HUDEP-2 (cell line): ENCODE data around the gene EREG.
"Not testable (repeated sequence)": the region's sequence is repeated elsewhere in the genome, so short reads cannot be mapped to it uniquely, and the experiment has no call there.

ENCODE experiments used
- DNase-seq, 76 experiments: peaks; one replicate each; lab custom pipeline; 2025; ENCODE audit not compliant: unreplicated experiment in 76 of 76; lab: John Stamatoyannopoulos, UW

The EREG gene

DNA sequence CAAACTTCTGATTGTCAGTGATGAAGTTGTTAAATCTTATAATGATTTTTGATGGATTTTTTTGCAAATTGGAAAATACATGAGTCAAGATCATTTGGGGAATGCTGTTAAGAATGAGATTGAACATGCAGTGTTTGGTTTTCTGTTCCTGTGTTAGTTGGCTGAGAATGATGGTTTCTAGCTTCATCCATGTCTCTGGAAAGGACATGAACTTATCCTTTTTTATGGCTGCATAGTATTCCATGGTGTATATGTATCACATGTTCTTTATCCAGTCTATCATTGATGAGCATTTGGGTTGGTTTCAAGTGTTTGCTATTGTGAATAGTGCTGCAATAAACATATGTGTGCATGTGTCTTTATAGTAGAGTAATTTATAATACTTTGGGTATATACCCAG, 24.5 kb upstream of the EREG start:
- DNase-seq = not testable (repeated sequence)

DNA sequence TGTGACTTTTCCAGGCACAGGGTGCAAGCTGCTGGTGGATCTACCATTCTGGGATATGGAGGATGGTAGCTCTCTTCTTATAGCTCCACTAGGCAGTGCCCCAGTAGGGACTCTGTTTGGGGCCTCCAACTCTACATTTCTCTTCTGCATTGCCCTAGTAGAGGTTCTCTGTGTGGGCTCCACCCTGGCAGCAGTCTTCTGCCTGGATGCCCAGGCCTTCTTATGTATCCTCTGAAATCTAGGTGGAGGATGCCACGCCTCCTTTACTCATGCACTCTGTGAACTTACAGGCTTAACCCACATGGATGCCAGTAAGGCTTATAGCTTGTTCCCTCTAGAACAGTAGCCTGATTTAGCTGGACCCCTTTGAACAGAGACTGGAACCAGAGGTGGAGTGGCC, 20.9 kb upstream of the EREG start:
- no peak for DNase-seq

DNA sequence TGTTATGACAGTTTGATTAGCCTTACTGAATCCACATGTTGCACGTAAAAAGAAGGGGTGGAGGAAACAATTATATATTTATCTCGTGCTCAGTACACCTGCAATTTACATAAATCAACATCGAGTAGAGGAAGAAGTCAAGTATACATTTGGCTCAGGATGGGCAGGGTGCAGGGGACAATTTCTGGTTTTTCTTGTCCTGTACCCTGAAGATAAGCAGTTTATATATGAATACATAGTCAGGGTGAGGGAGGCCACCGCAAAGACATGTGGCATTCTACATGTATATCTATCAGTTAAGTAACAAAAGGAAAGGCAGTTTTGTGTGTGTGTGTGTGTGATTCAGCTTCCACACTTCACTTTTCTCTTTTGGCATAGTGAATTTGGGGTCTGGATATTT, 11.1 kb upstream of the EREG start:
- DNase-seq = no peak

DNA sequence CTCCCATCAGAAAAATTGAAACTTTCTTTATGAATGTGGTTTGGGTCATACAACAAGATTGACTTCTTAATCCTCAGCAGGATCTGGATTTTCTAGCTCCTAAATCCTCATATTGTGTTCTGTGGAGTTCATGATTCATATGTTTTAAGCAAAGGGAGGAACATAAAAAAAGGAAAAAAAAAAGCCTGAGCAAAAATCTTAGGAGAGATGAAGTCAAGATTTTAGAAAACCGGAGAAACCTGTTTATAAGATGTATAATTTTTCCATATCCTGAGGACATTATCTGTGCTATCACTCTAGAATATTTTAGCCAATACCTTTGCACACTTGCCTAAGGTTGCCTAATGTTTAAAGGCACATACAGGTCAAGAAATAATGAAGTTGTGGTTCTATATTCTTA, 7.0 kb upstream of the EREG start:
- no peak for DNase-seq

DNA sequence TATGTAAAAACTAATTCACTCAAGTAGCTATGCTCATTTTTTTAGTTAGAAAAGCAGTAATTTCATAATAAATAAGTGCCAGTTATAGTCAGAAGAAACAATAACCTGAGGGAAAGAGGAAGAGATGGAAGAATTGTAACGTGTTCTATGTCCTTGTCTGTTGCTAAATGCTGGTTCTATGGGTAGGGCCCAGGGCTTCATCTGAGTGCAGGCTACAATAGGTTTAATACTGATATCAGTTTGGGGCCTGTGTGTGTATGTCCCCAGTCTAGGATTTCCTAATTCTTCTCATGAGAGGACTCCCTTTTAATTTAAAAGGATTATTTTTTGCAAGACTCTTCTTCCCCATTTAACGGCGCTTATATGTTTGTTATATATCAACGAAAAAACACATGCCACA, 3.3 kb upstream of the EREG start:
- DNase-seq = no peak

DNA sequence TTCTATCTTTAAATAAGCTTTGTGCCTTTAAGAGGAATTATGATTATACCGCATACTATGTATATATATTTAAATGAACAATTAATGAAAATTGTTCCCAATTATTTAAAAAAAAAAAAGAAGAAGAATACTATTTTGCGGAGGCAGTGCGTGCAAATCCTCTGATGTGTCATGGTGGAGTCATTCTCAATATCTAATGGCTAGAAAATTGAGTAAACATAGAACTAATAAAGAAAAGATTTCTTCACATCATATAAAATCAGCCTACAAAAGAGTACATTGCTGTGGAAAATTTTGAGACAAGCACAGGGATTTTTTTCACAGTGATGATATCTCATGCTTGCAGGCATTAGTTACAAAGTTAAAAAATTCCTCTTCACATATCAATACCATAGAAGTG, 2.6 kb upstream of the EREG start:
- DNase-seq = no peak

DNA sequence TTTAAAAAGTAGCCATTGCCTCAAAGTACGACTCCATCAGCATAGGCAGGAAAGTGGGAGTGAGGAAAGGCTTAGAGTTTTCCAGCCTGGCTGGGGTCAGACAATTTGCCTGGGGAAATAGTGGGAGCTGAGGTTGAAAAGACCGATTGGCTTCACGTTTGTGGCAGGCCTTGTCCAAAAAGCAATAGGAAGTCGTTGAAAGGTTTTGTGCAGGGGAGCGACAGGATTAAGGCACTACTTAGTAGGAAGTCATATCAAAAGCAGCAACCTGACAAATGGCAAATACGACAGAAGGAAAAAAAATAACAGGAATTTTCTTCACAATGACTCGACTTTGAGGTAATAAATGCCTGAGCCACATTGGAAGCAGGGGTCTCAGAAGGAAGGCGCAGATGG, 691 bp upstream of the EREG start:
- DNase-seq = no peak

DNA sequence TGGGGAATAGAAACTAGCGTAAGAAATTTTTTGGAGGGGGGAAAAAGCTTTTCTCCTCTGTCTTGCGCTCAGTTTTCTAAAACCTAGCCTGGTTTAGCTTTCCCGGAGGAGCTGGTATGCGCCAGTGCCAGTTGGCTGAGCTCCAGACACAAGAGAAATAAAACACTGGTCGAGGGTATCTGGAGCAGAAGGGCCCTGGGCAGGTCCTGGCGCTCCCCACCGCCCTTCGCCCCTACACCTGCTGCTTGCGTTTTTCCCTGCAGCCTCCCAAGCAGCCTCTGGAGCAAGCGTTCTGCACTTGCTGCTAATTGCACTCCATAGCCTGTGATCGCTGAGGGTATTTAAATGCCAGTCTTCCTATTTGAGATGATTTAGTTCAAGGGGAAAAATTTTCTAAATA, 816 bp downstream of the EREG start:
- DNase-seq = no peak

DNA sequence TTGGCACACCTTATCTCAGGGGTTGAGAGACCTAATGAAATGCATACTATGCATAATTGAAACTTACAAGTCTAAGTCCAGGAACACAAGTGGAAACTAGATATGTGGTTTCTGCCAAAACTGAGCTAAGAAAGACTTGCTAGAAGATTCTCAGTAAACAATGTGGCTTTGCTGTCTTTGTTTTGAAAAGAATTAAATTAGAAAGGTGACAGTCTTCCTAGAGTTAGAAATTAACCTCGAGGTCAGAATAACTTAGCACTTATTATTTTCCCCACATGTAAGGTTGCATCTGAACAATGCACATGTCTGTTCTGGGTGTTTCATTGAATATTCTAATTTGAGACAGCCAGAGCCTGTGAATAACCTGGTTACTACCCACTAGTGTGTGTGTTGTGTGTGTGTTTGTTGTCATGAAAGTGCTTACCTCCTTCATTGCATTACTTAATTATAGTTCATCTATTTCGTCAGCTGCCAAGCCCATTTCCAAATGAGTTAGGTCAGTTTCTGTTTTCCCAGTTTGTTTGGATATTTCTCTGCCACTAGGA, 1.5 kb downstream of the EREG start:
- no peak for DNase-seq

DNA sequence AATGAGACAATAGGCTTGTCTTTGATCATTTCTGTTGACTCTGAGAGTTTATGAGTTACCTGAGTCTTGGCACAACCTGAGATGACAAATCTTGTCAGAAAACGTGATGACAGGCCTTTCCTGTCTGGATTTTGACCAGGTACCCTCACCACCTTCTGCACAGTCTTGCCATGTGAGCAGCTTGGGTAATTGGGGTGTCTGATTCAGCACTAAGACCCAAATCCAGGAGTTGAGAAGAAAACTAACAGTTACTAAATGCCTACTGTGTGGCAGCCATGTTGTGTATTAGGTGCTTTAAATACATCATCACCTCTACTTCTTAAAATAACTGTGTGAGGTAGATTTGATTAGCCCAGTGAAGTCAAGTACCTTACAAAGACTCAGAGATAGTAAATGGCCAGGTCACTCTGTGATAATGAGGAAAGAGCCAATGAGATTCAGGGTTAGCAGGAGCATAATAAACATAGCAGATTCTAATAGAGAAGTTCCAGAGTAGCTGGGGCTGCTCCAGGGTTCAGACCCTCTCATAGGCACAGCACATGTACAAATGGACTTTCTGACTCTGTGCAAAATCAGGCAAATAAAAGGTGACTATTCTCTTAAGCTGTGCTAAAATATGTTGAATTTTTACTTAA, 2.8 kb downstream of the EREG start:
- DNase-seq = no peak

DNA sequence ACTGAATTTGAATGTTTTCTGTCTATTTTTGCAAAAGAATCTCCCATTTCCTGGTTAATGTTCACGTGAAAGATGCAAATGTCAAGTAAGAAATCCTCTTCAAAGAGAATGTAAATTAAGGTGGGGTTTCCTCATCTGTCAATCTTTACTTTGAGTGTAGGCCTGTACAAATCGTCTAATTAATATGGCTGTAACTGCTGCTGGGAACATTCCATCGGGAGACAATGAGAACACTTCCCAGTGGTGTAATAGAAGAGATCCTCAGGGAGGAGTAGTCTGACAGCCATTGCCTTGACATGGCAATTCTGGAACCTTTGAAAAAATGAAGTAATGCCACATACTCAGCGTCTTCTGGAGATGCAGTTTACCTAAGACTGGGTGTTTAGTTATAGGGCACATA, 3.7 kb downstream of the EREG start:
- no peak for DNase-seq

DNA sequence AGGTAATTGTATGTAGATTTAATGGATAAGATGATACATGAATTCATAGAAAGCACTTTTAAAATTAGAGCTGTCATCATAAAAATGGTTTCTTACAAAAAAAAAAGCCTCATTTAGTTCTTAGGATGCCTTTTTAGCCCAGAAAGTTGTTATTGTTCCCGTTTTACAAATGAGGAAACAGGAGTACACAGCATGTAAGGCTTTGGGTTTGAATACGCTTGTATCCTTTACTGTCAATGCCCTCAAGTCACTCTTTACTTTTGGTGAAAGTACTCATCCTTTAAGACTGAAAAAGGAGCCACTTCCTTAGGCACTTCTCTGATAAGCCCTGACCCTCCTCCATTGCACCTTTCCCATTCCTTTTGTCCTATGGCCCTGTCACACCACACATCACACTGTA, 4.9 kb downstream of the EREG start:
- no peak for DNase-seq

DNA sequence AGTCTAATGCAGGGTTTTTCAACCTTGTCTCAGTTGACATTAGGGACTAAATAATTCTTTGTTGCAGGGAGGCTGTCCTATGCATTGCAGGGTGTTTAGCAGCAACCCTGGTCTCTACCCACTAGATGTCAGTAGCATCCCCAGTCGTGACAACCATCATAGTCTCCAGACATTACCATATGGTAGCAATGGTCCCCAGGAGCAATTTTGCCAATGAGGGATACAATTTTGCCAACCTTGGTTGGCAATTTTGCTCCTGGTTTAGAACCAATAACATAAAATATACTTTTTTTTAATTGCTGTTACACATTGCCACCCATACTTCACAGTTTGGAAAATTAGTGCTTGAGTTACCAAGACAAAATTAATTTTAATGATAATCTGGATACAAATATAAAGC, 6.0 kb downstream of the EREG start:
- peak in 34 of 76 experiments; percentile 0 to 44 (median 18) for DNase-seq

DNA sequence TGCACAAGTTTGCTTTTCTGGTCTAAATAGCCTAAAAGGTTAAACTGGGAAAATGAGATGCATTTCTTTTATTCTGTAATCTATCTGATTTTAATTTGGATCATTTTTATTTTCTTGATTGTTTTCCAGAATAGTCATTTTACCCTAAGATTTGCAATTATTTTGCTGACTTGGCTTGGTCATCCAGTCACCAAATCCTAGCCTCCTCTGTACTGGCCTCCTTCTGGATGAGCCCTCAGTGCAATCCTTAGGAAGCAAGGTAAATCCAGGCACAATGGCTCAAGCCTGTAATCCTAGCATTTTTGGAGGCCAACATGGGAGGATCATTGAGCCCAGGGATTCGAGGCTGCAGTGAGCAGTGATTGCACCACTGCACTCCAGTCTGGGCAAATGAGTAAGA, 9.2 kb downstream of the EREG start:
- no peak for DNase-seq

DNA sequence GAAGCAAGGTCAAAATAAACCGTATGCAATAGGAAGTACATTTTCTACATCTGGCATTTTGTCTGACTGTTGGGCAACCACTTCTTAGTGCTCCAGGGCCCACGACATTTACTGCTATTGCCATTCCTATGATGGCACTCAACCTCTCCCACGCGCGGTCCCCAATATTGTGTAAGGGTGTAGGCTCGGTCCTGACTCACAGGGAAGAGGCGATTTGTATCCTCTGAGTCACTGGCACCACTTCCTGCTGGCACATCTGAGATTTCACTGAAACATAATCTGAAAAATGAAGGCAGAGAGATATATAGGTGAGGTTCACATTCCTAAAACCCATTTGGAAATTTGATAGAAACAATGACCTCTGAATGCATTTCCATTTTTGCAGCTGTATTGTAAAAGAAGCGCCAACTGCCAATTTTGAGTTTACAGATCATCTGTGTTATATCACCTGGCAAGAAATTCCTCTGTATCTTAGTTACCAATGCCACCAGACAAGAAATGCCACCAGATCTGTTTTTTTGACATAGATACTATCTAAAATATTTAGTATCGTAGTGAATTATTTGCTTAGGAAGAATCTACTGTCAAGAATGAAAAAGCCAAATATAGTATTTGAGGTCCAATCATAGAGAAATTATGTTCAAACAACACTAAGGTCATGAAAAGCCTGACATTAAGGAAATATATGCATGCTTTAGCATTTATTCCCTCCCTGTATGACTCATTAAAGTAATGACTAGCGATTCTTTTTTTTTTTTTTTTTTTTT, 9.8 kb downstream of the EREG start:
- DNase-seq = no peak

DNA sequence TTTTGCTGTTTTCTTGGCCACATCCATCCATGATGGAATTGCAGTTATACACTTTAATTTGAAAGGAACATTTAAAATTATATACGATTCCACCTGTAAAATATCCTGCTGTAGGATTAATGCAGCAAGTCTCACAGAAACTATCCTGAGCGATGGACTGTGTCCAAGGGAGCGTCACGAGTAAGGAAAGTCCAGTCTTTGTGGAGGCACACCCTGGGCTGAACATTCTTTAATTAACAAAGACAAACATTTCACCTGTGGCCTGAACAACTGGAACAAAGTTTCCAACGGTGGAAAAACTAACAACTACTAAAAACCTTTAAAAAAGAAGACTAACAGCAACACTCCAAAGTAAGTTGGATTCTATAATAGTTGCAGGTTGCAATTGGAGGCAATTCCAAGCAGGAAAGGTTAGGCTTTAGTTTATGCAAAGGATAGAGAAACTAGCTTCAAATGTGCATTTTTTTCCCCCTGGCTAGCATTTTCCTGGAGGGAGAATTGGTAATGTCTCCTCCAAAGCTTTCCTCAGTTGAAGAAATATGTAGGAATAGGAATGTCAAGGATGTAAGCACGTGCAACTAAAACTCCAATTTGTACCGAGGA, 11.0 kb downstream of the EREG start:
- no peak for DNase-seq

DNA sequence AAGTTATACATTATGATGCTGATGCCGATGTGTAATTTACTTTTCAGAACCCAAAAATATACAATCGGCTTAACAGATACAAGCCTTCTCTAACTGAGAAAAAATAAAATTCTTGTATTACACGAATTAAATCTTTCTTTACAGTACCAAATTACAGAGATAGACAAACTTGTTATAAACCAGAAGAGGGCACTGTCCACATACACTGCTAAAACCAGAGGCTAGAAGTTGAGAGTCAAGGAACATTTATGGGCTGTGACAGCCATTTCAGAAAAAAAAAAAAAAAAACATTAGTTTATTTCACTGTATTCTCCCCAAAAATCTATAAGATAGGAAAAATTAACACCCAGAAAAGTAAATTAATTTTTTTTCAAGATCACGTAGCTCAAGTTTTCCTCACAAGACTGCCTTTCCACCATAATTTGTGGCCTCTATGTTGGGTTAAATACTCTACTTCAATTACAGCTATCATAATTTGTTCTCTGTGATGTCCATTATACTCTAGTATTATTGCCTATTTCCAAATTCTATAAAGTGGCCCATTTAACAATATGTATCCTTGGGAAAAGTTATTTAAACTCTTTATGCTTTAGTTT, 12.0 kb downstream of the EREG start:
- peak in 20 of 76 experiments; percentile 4 to 40 (median 24) for DNase-seq

DNA sequence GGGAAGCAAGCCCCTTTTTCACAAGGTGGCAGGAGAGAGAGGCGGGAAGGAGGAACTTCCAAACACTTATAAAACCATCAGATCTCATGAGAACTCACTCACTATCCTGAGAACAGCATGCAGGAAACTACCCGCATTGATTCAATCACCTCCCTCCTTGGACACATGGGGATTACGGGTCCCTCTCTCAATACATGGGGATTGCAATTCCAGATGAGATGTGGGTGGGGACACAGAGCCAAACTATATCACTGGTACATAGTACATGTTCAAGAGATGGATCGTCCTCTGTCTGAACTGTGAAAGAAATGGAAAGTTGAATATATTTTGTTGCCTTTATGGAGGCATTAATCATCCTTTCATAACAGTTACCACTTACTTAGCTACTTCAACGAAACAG, 12.8 kb downstream of the EREG start:
- DNase-seq = no peak

DNA sequence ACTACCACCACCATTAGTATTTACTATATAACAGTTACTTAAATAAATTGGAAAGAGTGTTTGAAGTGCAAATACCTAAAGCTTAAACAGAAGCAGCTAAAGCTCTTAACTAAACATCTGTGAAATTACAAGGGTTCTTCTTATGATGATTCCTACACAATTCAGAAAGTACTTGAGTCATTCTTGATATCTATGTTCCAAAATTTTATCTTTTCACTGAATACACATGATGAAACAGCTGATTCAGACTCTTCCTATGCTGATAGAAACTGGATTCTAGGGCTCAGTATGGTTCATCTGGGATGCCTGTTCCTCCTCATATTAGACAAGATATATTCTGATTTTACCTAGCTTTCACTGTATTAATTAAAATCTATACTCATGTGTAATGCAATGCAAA, 13.6 kb downstream of the EREG start:
- DNase-seq = no peak

DNA sequence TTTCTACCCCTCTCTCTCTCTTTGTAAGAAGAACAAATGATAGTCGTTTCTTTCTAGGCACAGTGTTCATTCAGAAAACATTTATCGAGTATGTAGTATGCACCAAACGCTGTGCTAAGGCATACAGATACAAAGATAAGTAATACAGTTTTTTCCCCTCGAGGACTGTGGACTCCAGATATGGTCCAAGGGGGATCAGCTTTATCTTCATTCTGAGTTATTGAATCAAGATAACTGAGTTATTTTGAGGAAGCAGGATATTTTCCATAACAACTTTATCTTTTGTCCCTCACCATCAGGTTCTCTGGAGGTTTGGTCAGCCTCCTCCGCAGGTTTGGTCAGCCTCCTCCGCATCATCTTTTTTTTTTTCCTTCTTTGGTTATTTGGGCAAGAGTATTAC, 15.0 kb downstream of the EREG start:
- no peak for DNase-seq

DNA sequence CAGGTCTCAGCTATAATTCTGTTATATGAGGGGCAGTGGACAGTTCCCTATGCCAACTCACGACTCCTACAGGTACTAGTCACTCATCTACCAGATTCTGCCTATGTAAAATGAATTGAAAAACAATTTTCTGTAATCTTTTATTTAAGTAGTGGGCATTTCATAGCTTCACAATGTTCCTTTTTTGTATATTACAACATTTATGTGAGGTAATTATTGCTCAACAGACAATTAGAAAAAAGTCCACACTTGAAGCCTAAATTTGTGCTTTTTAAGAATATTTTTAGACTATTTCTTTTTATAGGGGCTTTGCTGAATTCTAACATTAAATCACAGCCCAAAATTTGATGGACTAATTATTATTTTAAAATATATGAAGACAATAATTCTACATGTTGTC, 20.4 kb downstream of the EREG start:
- no peak for DNase-seq

DNA sequence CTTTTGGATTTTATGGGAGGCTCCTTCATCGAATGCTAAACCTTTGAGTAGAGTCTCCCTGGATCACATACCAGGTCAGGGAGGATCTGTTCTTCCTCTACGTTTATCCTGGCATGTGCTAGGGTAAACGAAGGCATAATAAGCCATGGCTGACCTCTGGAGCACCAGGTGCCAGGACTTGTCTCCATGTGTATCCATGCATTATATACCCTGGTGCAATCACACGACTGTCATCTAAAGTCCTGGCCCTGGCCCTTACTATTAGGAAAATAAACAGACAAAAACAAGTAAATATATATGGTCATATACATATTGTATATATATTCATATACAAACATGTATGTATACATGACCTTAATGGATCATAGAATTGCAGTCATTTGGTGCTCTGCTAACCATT, 21.2 kb downstream of the EREG start:
- no peak for DNase-seq
